ENCODE results near the gene TBCK.

TBCK gene

DNA sequence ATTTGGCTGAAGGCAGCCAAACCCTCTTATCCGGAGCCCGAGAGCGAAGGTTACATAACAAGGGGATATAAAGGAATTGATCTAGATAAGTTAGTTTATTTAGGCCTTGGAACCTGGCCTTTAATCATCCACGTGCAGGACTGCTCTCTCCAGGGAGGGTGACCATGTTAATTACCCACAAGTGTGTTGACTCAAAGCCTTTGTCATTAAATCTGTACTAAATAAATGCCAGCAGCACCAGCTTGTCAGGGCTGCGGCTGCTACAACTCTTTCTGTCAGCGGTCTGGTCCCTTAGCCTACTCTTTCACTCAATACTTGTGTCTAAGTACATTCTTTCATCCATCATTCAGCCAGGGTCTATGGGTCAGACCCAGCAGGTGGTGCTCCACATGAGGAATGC is 206.1 kb downstream of the TBCK start:
- DNase-seq: no peak

DNA sequence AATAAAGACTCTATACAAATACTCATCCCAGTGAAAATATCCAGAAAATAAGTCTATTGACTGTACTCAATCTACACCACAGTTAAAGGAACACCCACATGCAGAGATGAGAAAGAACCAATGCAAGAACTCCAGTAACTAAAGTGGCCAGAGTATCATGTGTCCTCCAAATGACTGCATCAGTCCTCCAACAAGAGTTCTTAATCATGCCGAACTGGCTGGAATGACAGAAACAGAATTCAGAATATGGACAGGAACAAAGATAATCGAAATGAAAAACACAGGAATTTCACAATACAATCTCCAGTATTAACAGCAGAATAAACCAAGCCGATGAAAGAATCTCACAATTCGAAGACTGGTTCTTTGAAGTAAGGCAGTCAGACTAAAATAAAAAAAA is 210.3 kb downstream of the TBCK start:
- no peak for DNase-seq

DNA sequence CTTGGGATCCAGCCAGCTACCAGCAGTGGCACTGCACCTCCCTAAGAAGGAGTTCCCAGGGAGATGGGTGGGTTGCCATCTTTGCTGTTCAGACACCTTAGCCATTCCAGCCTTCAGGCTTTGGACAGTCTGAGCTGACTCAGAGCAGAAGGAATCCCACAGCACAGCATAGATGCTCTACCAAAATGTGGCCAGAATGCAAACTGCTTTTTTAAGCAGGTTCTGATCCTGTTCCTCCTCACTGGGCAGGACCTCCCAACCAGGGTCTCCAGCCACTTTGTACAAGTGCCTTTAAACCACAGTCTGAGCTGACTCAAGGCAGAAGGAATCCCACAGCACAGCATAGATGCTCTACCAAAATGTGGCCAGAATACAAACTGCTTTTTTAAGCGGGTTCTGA is 211.7 kb downstream of the TBCK start:
- DNase-seq: no peak

GRCh38 chr4:106096454-106096853 is 219.6 kb downstream of the TBCK start:
- DNase-seq: no peak

DNA sequence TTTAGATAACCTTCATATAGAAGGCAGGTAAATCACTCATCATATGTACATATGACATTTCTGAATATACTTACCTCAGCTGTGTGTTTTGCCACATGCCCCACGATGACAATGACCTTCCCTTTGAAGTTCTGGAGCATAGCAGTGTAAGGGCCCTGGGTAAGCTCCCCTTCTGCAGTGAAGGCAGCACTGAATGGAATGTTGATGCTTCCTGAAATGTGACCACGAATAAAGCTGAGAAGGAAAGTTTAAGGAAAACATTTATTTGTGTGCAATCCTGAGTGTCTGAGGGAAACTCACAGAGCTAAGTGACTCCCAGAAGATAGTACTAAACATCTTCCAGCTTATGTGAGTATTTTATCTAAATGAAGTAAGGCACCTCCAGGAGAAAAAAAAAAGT is 220.6 kb downstream of the TBCK start:
- no peak for DNase-seq

GRCh38 chr4:106092361-106093040 is 223.5 kb downstream of the TBCK start:
- no peak for DNase-seq

GRCh38 chr4:106090826-106091225 is 225.2 kb downstream of the TBCK start:
- no peak for DNase-seq

- DNase-seq: no peak
Observed at GRCh38 chr4:106083065-106083464, 232.9 kb downstream of the TBCK start.

DNA sequence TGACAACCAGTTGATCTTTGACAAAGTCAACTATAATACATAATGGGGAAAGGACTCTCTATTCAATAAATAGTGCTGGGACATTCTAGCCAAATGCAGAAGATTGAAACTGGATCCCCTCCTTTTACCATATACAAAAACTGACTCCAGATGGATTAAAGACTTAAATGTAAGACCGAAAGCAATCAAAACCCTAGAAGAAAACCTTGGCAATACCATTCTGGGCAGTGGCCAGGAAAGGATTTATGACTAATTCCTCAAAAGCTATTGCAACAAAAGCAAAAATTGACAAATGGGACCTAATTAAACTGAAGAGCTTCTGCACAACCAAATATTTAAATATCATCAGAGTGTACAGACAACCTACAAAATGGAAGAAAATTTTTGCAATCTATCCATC is 235.6 kb downstream of the TBCK start:
- no peak for DNase-seq

DNA sequence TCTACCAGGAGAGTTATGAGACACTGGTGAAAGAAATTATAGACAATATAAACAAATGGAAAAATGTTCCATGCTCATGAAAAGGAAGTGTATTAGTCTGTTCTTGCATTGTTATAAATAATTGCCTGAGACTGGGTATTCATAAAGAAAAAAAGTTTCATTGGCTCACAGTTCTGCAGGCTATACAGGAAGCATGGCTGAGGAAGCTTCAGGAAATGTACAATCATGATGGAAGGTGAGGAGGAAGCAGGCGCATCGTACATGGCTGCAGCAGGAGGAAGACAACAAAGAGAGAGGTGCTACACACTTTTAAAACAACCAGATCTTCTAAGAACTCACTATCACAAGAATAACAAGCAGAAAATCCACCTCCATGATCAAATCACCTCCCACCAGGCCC is 236.4 kb downstream of the TBCK start:
- DNase-seq: no peak

DNA sequence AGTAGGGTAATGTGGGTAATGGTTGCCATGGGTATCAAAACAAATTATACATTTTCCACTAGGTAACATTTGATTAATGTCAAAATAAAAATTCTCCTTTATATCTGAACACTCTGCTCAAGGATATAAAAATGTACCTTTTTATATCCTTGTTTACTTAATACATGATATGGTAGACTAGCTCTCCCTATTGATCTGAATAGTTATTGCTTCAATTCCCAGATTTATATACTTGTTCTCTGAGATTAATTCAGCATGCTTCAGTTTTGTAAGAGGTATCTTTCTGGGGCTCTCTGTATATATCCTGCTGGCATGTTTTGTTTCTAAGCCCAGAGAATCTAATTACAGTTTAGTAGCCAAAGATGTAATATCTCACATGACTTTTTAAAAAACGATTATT is 251.0 kb downstream of the TBCK start:
- no peak for DNase-seq

- DNase-seq: no peak
Observed at GRCh38 chr4:106063009-106063408, 253.0 kb downstream of the TBCK start.

DNA sequence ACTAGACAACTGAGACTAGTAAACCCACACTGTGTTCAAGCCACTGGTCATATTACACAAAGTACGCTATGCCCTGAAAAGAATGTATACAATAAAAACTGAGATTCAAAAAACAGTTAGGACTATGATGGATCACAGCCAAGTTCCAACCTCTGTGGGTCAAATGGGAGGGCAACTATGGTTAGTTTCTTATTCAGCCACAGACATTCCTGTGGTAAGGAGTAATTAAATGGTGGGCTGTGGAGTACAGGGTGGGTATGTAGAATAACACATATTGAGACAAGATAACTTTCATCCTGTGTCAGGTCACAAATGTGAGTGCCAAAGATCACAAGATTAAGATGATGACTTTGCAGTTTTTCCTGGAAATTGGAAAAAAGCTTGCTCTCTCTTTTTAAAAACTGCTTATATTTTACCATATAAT is 253.5 kb downstream of the TBCK start:
- no peak for DNase-seq

GRCh38 chr4:106058921-106059320 is 257.1 kb downstream of the TBCK start:
- DNase-seq: no peak

DNA sequence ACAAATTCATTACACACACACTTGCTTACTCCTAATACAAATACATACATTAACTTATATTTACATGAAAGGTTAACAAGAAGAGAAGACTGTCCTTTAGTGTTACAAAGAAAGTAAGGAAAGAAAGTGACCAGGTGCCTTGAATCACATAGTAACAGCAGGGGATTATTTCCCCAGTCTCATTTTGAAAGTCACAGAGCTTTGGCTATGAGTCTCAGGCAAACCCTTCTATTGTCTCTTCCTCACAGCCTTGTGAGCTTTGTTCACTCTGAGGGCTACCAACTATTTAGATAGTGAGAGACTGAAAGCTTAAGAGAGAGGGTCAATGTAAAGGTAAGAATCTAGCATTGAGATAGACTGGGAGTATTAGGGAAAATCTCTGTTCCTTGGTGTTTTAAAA is 259.1 kb downstream of the TBCK start:
- no peak for DNase-seq

DNA sequence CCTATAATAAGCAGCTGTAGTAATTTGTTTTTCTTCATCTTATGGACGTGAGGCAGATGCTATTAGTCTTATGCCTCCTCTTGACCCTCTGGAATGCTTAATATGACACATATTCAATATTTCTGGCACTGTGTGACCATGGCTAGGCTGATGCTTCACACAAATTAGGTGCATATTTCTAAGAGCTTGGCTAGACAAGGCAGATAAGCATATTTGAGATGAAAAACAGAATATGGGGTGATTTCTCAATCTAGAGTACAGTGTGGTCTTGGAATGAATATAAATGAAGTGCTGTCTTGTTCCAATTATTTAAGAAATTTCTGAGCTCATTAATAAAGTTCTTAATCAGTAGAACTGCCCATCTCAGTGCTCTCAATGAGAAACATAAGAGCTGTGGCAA is 264.5 kb downstream of the TBCK start:
- DNase-seq: no peak

GRCh38 chr4:106049490-106049889 is 266.5 kb downstream of the TBCK start:
- no peak for DNase-seq

GRCh38 chr4:106048250-106048971 is 267.6 kb downstream of the TBCK start:
- DNase-seq: no peak

- DNase-seq: no peak
Observed at GRCh38 chr4:106046083-106046482, 269.9 kb downstream of the TBCK start.

DNA sequence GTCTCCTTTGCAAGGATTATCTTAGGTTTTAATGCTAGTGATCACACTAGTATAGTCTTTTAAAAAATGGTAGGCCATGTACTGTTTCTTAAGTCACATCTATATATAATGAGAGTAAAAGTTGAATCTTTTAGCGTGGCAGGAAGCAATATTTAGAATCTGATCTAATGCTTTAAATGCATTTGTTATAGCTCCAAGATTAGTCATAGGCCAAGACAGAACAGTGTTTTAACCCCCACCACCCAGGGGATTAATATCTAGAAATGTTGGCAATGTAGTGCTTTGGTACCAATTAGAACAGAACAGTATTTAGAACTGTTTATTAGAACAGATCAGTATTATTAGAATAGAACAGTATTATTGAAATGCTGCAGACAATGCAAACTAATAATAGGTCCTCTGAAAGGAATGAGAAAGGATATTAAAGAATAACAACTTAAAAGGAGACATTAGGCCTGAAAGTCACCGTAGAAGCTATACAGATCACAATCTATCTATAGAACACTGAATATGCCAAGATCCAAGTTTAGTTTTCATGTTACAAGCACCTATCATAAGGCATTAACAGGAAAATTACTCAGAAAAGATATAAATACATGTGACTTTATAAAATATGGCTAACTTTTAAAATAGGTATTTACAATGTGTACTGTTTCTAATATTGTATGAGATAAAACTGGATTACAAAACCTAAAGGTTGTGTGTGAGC is 274.6 kb downstream of the TBCK start:
- no peak for DNase-seq

GRCh38 chr4:106039796-106040195 is 276.2 kb downstream of the TBCK start:
- DNase-seq: no peak

DNA sequence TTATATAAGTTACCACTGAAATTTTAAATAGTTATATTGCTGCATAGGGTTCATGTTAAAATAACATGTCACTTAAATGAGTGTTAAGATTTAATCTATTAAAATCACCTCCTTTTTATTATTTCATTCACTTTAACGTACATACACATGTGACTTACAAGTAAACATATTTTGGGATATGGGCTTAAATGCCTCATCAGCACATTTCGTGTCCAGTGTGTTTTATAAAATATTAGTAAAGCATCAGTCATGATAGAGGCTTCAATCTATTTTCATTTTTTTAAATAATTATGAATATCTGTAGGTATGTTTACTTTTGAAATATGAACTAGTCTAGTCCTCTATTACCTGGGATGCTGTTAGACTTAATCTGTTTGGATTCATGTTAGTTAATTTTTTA is 277.1 kb downstream of the TBCK start:
- no peak for DNase-seq

GRCh38 chr4:106038012-106038411 is 278.0 kb downstream of the TBCK start:
- DNase-seq: no peak

DNA sequence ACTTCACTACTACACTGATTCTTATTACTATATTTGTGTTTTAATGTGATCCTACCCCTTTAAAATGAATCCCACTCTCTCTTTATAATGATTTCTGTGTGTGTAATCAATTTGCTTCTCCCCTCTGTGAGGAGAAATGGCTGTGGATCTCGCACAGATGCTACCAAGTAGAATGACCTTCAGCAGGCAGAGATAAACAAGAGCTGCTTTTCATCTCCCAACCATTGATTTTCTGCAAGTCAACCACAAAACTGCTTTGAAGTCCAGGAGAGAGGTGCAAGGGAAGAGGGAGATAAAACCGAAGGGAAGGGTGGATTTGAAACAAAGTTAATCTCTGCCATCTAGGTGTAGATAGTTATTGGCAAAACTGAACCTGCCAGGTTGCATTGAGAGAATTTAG is 279.2 kb downstream of the TBCK start:
- no peak for DNase-seq

Data from activated naive CD4-positive, alpha-beta T cell treated with anti-CD3 and anti-CD28 coated beads, Interleukin-2, amount 50 U/mL, for 16 hours (primary cell).